Right lobe of liver (tissue), 4 donors: ENCODE data around the gene ITGB3BP.

ENCODE experiments used
- CTCF ChIP-seq, 4 donors: fragments of 200-600 bp in 3 of 4; fragments of 450-650 bp in 1 of 4; IDR thresholded peaks; one replicate each; pipeline versions ENCODE4 v1.5.1 to v1.8.0; 2016 to 2022; ENCODE audit warnings: antibody characterized with exemption in 4 of 4, mild to moderate bottlenecking in 2 of 4
- POLR2A ChIP-seq: fragments of 450-650 bp; IDR thresholded peaks from one replicate; pipeline ENCODE4 v1.6.1; 2017; ENCODE audit warnings: antibody characterized with exemption, mild to moderate bottlenecking
- donor health status: DM: no; HTN: no; CAD: no.
- donor health status: DM: no; HTN: no; CAD: no.
- donor health status: DM: no; HTN: yes; CAD: no.

- TF ChIP-seq CTCF (IDR thresholded peaks at IDR 0.05) (no peak), POLR2A (no peak)
Observed at GRCh38 chr1:63534406-63534805, 11.4 kb upstream of the ITGB3BP start.
